OCI-LY7 (cell line): ENCODE measurements around the gene DOK4. TPM values are rescaled to one million over a fixed set of nuclear protein-coding genes. Genes with fewer than 3 reads are reported as not detected.

Experiments
- BruUV-seq: library from RNA; stranded (reverse); fragments of 400-500 nt; replicated peaks from 2 replicates; lab custom pipeline; 2021; lab: Mats Ljungman, UMichigan
- CTCF ChIA-PET: fragments of 300-600 bp; sonication (Branson Sonifier 250); formaldehyde crosslinking; loops from one replicate; lab custom pipeline; 2022; ENCODE audit warnings: antibody characterized with exemption; ENCODE audit not compliant: unreplicated experiment; lab: Charles Lee
- POLR2A ChIA-PET: fragments of 300-600 bp; sonication (Branson Sonifier 250); formaldehyde crosslinking; loops from one replicate; lab custom pipeline; 2022; ENCODE audit warnings: antibody characterized with exemption; lab: Charles Lee
- DNase-seq: peaks from one replicate; pipeline ENCODE4 v3.0.0-alpha.2; 2015; ENCODE audit warnings: low spot score
- H2AFZ ChIP-seq: fragments of 200-600 bp; sonication (generic), shearing (Covaris generic); 2 replicates; pipeline ENCODE4 v1.6.1; 2014; ENCODE audit warnings: mild to moderate bottlenecking, antibody characterized with exemption, low read length, moderate library complexity
- H3K27ac ChIP-seq: fragments of 200-600 bp; sonication (generic); 2 replicates; pipeline ENCODE4 v1.5.1; 2014; ENCODE audit warnings: mixed run types, low read depth, mild to moderate bottlenecking, moderate library complexity, low read length, inconsistent platforms; ENCODE audit not compliant: poor library complexity, severe bottlenecking
- H3K36me3 ChIP-seq: fragments of 200-600 bp; sonication (generic); 2 replicates; pipeline ENCODE4 v1.6.1; 2014; ENCODE audit warnings: mild to moderate bottlenecking, antibody characterized with exemption, low read length, moderate library complexity, mixed read lengths; ENCODE audit not compliant: insufficient read depth
- H3K4me1 ChIP-seq: fragments of 200-600 bp; sonication (generic); 2 replicates; pipeline ENCODE4 v1.5.1; 2014; ENCODE audit warnings: mild to moderate bottlenecking, low read length; ENCODE audit not compliant: insufficient read depth, poor library complexity, severe bottlenecking
- H3K4me2 ChIP-seq: fragments of 200-600 bp; sonication (generic); 2 replicates; pipeline ENCODE4 v1.6.1; 2014; ENCODE audit warnings: mild to moderate bottlenecking, low read length
- H3K4me3 ChIP-seq: fragments of 200-600 bp; sonication (generic); 2 replicates; pipeline ENCODE4 v1.5.1; 2014; ENCODE audit warnings: mild to moderate bottlenecking, low read depth, low read length; ENCODE audit not compliant: poor library complexity, severe bottlenecking
- H3K79me2 ChIP-seq: fragments of 200-600 bp; sonication (generic); 2 replicates; pipeline ENCODE4 v1.6.1; 2016; ENCODE audit warnings: low read depth, mild to moderate bottlenecking, low read length, moderate library complexity, mixed read lengths; ENCODE audit not compliant: insufficient read depth
- H3K9me2 ChIP-seq: fragments of 200-600 bp; sonication (generic); 2 replicates; pipeline ENCODE4 v1.6.1; 2016; ENCODE audit warnings: mild to moderate bottlenecking, low read length, mixed read lengths; ENCODE audit not compliant: insufficient read depth
- H3K9me3 ChIP-seq: fragments of 200-600 bp; sonication (generic); 2 replicates; pipeline ENCODE4 v1.6.1; 2014; ENCODE audit warnings: mild to moderate bottlenecking, mixed run types, low read length, mixed read lengths
- H4K20me1 ChIP-seq: fragments of 200-600 bp; sonication (generic); 2 replicates; pipeline ENCODE4 v1.6.1; 2014; ENCODE audit warnings: mild to moderate bottlenecking, antibody characterized with exemption, low read length, moderate library complexity, mixed read lengths; ENCODE audit not compliant: insufficient read depth
- EZH2phosphoT487 ChIP-seq: fragments of 200-600 bp; sonication (generic); IDR thresholded peaks from 2 replicates; pipeline ENCODE4 v1.6.1; 2018; ENCODE audit warnings: low read depth, borderline replicate concordance, mild to moderate bottlenecking, mixed run types, antibody characterized with exemption, low read length, moderate library complexity, mixed read lengths
- intact Hi-C: fragments of 100-400 bp; cut with micrococcal nuclease; formaldehyde crosslinking; loops from one replicate; pipeline ENCODE4 v1.10.0; 2022; ENCODE audit not compliant: unreplicated experiment
- total RNA-seq, 2 experiments: library from RNA; depleted of rRNA in 1 of 2; stranded (reverse); fragments of >200 nt in 1 of 2; shearing (Covaris generic) in 1 of 2; gene quantifications; 2 replicates each; pipeline ENCODE4 v1.2.3, GENCODE V29; 2014 to 2022
- TF ChIP-seq, protein P1 (sequence below): fragments of 200-600 bp; sonication (generic); conservative IDR thresholded peaks from 2 replicates; pipeline ENCODE4 v1.5.1; 2014; ENCODE audit warnings: mild to moderate bottlenecking, antibody characterized with exemption, low read length, moderate library complexity, mixed read lengths

DOK4 gene
- total RNA-seq, 2 experiments from 2014 or later: 0.09 to 1.0 TPM

DNA sequence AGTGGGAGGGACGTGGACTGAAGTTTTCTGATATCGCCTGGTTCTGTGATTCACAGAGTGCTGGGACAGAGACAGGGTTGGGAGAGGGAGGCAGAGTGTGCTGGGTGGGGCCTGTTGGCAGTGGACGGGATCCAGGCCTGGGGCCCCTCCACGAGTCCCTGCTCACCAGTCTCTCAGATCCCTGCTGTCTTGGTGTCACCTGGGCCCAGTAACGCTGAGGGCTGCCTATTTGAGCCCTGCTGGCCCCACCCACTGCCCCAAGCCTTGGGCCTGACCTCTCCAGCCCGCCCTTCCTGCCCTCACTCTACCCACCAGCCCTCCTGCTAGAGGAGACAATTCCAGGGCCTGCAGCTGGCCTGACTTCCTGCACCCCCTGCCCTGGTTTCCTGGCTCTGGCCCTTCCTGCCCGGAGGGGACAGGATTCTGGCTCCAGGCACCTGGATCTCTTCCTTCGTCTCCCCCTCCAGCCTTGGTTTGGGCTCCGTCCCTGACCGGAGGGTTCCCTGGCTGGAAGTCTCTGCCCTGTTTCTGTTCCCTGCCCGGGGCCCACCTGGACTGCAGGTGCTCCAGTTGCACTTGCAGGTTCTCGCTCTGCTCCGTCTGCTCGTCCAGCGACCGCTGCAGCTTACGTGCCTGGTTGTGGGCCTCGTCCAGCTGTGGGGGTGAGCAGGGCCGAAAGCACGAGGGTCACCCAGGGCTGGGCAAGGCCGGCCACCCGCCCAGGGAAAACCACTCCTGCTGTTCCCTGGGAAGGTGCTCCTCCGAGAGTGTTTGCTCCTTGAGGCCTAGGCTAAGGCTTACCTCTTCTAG, 28.7 kb upstream of the DOK4 start:
- no peak for DNase-seq
- H3K9me2 ChIP-seq: no peaks in the 10 kb centered on the region
- H3K4me1 ChIP-seq: no peaks in the 10 kb centered on the region
- no peaks in the 10 kb centered on the region for H4K20me1 ChIP-seq
- POLR2A ChIA-PET: interaction anchor here (1.2 kb wide), 1 partner anchor 8 kb away, joined by 6 read pairs; no protein-coding TSS in a partner anchor
- CTCF ChIA-PET: interaction anchor here (0.5 kb wide), 1 partner anchor 171 kb away, joined by 3 read pairs; no protein-coding TSS in a partner anchor
- no peaks in the 10 kb centered on the region for H3K79me2 ChIP-seq
- no peak overlapping the region for H3K4me2 ChIP-seq
- no peak overlapping the region for H3K27ac ChIP-seq
- intact Hi-C loops: loop anchor here (5.0 kb wide), 1 partner anchor 38 kb away; no protein-coding TSS in a partner anchor
- TF ChIP-seq, protein P1, sequence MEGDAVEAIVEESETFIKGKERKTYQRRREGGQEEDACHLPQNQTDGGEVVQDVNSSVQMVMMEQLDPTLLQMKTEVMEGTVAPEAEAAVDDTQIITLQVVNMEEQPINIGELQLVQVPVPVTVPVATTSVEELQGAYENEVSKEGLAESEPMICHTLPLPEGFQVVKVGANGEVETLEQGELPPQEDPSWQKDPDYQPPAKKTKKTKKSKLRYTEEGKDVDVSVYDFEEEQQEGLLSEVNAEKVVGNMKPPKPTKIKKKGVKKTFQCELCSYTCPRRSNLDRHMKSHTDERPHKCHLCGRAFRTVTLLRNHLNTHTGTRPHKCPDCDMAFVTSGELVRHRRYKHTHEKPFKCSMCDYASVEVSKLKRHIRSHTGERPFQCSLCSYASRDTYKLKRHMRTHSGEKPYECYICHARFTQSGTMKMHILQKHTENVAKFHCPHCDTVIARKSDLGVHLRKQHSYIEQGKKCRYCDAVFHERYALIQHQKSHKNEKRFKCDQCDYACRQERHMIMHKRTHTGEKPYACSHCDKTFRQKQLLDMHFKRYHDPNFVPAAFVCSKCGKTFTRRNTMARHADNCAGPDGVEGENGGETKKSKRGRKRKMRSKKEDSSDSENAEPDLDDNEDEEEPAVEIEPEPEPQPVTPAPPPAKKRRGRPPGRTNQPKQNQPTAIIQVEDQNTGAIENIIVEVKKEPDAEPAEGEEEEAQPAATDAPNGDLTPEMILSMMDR: no peak
- no peak for TF ChIP-seq EZH2phosphoT487
- no peaks in the 10 kb centered on the region for H3K36me3 ChIP-seq
- H3K4me3 ChIP-seq: no peak overlapping the region
- H3K9me3 ChIP-seq: no peaks in the 10 kb centered on the region
- no peak overlapping the region for H2AFZ ChIP-seq
- no TSS peak for BruUV-seq

- Histone ChIP-seq H3K4me2 (no peak overlapping the region), H3K4me3 (no peak overlapping the region), H3K4me1 (no peaks in the 10 kb centered on the region), H3K36me3 (no peaks in the 10 kb centered on the region), H3K9me2 (no peaks in the 10 kb centered on the region), H3K79me2 (no peaks in the 10 kb centered on the region), H4K20me1 (no peaks in the 10 kb centered on the region), H3K27ac (no peak overlapping the region), H3K9me3 (no peaks in the 10 kb centered on the region), H2AFZ (no peak overlapping the region)
- intact Hi-C loops: no loop called here
- ChIA-PET CTCF (interaction anchor here (0.6 kb wide), 1 partner anchor 13 kb away, joined by 3 read pairs; no protein-coding TSS in a partner anchor), POLR2A (interaction anchor here (0.5 to 1.2 kb wide), 2 partner anchors 8 to 52 kb away, joined by 3 to 6 read pairs; partner anchors contain the start of gene POLR2C)
- TF ChIP-seq, protein P1: no peak
- TF ChIP-seq EZH2phosphoT487: no peak
- no TSS peak for BruUV-seq
- no peak for DNase-seq
Measured at GRCh38 chr16:57514371-57514770, 28.1 kb upstream of the DOK4 start.
